Breast epithelium (tissue), 4 donors: Measurements from ENCODE around the gene ZMYND11. TPM values are rescaled to one million over a fixed set of nuclear protein-coding genes. Genes with fewer than 3 reads are reported as not detected.

Source experiments
- DNase-seq, 2 donors: peaks; one replicate each; pipeline ENCODE4 v3.0.0-alpha.2; 2019; ENCODE audit warnings: low spot score in 2 of 2
- H3K27ac ChIP-seq, 2 donors: fragments of 200-600 bp; sonication (generic) in 1 of 2; one replicate each; pipeline ENCODE4 v1.5.1; 2016 to 2019; ENCODE audit warnings: mild to moderate bottlenecking in 1 of 2
- H3K27me3 ChIP-seq, 2 donors: fragments of 200-600 bp; sonication (generic) in 1 of 2; one replicate each; pipeline versions ENCODE4 v1.5.1 to v1.6.0; 2017 to 2019; ENCODE audit warnings: control low read depth in 1 of 2, mild to moderate bottlenecking in 1 of 2
- H3K36me3 ChIP-seq: fragments of 200-600 bp; one replicate; pipeline ENCODE4 v1.5.1; 2019
- H3K4me1 ChIP-seq, 2 donors: fragments of 200-600 bp; sonication (generic); one replicate each; pipeline ENCODE4 v1.5.1; 2016 to 2019; ENCODE audit warnings: control low read depth in 1 of 2
- H3K4me3 ChIP-seq, 3 donors: fragments of 200-600 bp; sonication (generic); 1 replicate in 2 of 3; 2 replicates in 1 of 3; pipeline ENCODE4 v1.5.1; 2016 to 2019; ENCODE audit warnings: mild to moderate bottlenecking in 3 of 3, moderate library complexity in 2 of 3
- H3K9me3 ChIP-seq, 2 donors: fragments of 200-600 bp; sonication (generic) in 1 of 2; one replicate each; pipeline ENCODE4 v1.5.1; 2016 to 2019; ENCODE audit warnings: control low read depth in 1 of 2
- POLR2A ChIP-seq: fragments of 450-650 bp; IDR thresholded peaks from one replicate; pipeline ENCODE4 v1.6.1; 2016; ENCODE audit warnings: antibody characterized with exemption, mild to moderate bottlenecking, moderate library complexity
- POLR2AphosphoS5 ChIP-seq, 3 donors: sonication (generic); formaldehyde crosslinking; IDR thresholded peaks; one replicate each; pipeline ENCODE4 v1.6.1; 2017; ENCODE audit warnings: antibody characterized with exemption in 3 of 3
- intact Hi-C: fragments of 100-400 bp; cut with DNase I; formaldehyde crosslinking; loops from one replicate; pipeline ENCODE4 v1.15.1; 2023; ENCODE audit warnings: low total_unique reads
- total RNA-seq, 3 donors: library from RNA; depleted of rRNA; stranded (reverse); fragments of >200 nt; gene quantifications; one replicate each; pipeline ENCODE4 v1.1.0, GENCODE V29; 2016
- TF ChIP-seq, protein P1 (sequence below), 3 donors: fragments of 450-650 bp; IDR thresholded peaks; one replicate each; pipeline ENCODE4 v1.5.1; 2016 to 2017; ENCODE audit warnings: antibody characterized with exemption in 3 of 3, mild to moderate bottlenecking in 3 of 3, moderate library complexity in 3 of 3

The ZMYND11 gene
- total RNA-seq, 3 donors from 2014 or later: 73.7 to 96.2 (median 83.7) TPM

DNA sequence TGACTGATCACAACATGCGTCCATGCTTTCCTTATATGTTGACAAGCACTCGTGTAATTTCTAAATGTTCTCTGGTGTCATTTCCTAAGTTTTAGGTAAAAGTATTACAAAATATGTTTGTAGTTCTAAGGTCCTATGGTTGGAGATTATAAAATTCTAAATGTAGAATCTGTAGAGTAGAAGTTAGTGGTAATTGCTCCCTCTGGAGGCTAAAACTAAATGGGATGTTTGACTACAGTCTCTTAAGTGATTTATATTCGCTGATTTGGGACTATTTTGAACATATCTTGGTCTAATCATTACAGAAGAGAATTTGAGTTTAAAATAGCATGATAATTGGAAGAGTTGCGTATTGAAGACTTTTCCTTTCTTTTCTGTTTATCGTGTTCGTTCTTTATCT is 74.1 kb downstream of the ZMYND11 start:
- intact Hi-C loops: no loop called here
- TF ChIP-seq, protein P1, sequence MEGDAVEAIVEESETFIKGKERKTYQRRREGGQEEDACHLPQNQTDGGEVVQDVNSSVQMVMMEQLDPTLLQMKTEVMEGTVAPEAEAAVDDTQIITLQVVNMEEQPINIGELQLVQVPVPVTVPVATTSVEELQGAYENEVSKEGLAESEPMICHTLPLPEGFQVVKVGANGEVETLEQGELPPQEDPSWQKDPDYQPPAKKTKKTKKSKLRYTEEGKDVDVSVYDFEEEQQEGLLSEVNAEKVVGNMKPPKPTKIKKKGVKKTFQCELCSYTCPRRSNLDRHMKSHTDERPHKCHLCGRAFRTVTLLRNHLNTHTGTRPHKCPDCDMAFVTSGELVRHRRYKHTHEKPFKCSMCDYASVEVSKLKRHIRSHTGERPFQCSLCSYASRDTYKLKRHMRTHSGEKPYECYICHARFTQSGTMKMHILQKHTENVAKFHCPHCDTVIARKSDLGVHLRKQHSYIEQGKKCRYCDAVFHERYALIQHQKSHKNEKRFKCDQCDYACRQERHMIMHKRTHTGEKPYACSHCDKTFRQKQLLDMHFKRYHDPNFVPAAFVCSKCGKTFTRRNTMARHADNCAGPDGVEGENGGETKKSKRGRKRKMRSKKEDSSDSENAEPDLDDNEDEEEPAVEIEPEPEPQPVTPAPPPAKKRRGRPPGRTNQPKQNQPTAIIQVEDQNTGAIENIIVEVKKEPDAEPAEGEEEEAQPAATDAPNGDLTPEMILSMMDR (IDR thresholded peaks at IDR 0.05): no peak
- TF ChIP-seq POLR2AphosphoS5 (IDR thresholded peaks at IDR 0.05) (no peak), POLR2A (no peak)

DNA sequence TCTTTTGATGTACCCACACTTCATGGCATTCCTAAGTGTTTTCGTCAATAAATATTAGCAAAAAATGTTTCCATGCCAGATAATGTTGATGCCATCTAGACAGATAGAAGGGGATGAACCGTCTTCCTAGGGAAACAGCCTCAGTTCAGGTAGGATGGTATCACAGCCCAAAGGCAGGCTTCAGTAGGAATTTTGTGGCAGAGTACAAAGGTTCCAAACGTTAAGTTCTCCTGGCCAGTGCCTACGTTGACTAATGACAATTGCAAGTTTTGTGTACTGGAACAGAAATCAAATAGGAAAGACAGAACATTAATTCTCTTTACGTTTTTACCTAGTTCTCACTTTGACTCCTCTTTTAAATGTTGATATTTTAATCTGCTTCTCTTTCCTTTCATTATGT is 75.0 kb downstream of the ZMYND11 start:
- Histone ChIP-seq H3K4me1 (no peaks in the 10 kb centered on the region), H3K36me3 (peaks cover 4% of the 10 kb centered on the region), H3K27me3 (no peaks in the 10 kb centered on the region), H3K9me3 (no peaks in the 10 kb centered on the region), H3K4me3 (no peak overlapping the region), H3K27ac (no peak overlapping the region)
- no peak for DNase-seq
- intact Hi-C loops: no loop called here
- TF ChIP-seq, protein P1 (IDR thresholded peaks at IDR 0.05): no peak
- TF ChIP-seq POLR2A (no peak), POLR2AphosphoS5 (IDR thresholded peaks at IDR 0.05) (no peak)

More for the DNA sequence above, 74.1 kb downstream of the ZMYND11 start:
- Histone ChIP-seq H3K27me3 (no peaks in the 10 kb centered on the region), H3K4me1 (no peaks in the 10 kb centered on the region), H3K4me3 (no peak overlapping the region), H3K36me3 (peaks cover 4% of the 10 kb centered on the region), H3K9me3 (no peaks in the 10 kb centered on the region), H3K27ac (no peak overlapping the region)
- DNase-seq: no peak

DNA sequence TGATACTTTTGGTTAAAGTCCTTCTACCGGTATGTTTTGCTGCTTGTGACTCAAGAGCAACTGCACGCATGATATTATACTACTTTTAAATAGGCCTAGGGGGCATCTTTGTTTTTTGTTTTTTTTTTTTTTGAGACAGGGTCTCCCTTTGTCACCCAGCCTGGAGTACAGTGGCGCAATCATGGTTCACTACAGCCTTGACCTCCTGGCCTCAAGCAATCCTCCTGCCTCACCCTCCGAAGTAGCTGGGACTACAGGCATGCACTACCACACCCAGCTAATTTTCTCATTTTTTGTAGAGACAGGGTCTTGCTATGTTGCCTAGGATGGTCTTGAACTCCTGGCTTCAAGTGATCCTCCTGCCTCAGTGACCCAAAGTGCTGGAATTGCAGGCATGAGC is 80.2 kb downstream of the ZMYND11 start:
- H3K27me3 ChIP-seq: no peaks in the 10 kb centered on the region
- H3K9me3 ChIP-seq: no peaks in the 10 kb centered on the region
- intact Hi-C loops: no loop called here
- H3K27ac ChIP-seq: no peak overlapping the region
- H3K4me1 ChIP-seq: no peaks in the 10 kb centered on the region
- H3K4me3 ChIP-seq: no peak overlapping the region
- TF ChIP-seq POLR2A (no peak), POLR2AphosphoS5 (IDR thresholded peaks at IDR 0.05) (no peak)
- TF ChIP-seq, protein P1 (IDR thresholded peaks at IDR 0.05): no peak
- DNase-seq: no peak
- H3K36me3 ChIP-seq: peaks cover 3% of the 10 kb centered on the region

DNA sequence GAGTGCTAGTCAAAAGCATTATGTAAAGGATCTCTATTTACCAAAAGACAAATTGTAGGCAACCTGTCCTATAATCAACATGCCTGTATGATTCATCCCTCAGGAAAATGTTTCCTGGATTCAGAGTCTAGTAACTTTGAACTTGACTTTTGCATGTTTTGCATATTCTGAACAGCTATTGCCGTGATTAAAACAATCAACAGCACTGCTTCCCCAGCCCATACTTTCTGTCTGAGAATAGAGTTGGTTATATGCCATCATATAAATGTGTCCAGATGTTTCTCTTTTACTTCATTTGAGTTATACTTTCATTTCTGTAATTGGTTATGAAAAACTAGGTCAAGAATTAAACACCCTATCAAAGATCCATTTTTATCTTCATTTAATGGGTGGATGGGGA is 83.5 kb downstream of the ZMYND11 start:
- Histone ChIP-seq H3K36me3 (no peaks in the 10 kb centered on the region), H3K9me3 (no peaks in the 10 kb centered on the region), H3K27ac (no peak overlapping the region), H3K4me1 (no peaks in the 10 kb centered on the region), H3K27me3 (no peaks in the 10 kb centered on the region), H3K4me3 (no peak overlapping the region)
- intact Hi-C loops: no loop called here
- DNase-seq: no peak
- TF ChIP-seq, protein P1 (IDR thresholded peaks at IDR 0.05): no peak
- TF ChIP-seq POLR2A (no peak), POLR2AphosphoS5 (IDR thresholded peaks at IDR 0.05) (no peak)

DNA sequence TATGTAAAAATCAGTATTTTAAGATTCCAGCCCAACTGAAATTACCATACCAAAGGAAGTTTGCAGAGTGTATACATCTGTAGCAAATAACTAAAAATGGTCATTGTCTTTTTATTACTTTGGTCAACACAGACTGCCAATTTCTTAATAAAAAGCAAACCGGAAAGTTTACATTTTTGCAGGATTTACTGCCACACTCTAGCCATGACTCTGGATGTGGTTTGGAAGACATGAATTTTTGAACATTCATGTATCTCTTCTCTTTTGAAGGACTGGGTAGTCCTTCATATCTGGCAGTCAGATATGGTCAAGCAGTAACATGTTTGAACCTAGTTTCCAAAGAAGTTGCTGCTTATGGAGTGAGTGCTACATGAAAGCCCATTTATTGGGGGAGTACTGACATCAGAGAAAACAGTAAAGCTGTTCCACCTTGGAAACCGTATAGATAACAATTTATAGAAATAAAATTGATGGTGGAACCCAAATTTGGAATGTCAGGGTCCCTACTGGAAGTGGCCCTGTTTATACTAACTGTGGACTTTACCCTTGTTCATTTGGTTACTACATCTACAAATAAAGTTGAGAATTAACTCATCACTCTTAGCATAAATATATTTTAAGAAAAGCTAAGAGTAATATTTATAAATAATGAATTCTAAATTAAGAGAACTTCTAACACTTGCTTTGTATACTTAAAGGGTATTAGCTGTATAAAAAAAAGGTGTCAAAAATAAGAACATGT is 84.6 kb downstream of the ZMYND11 start:
- H3K9me3 ChIP-seq: no peaks in the 10 kb centered on the region
- intact Hi-C loops: no loop called here
- H3K4me3 ChIP-seq: no peak overlapping the region
- H3K36me3 ChIP-seq: no peaks in the 10 kb centered on the region
- no peaks in the 10 kb centered on the region for H3K27me3 ChIP-seq
- no peaks in the 10 kb centered on the region for H3K4me1 ChIP-seq
- no peak for DNase-seq
- H3K27ac ChIP-seq: no peak overlapping the region
- TF ChIP-seq POLR2A (no peak), POLR2AphosphoS5 (IDR thresholded peaks at IDR 0.05) (no peak)
- TF ChIP-seq, protein P1 (IDR thresholded peaks at IDR 0.05): no peak
